Non-pigmented ciliary epithelial cell (primary cell): ENCODE measurements around the gene EID2B.

Source experiments
- DNase-seq: peaks from one replicate; pipeline ENCODE4 v3.0.0-alpha.2; 2010; ENCODE audit warnings: low read depth

Gene EID2B

DNA sequence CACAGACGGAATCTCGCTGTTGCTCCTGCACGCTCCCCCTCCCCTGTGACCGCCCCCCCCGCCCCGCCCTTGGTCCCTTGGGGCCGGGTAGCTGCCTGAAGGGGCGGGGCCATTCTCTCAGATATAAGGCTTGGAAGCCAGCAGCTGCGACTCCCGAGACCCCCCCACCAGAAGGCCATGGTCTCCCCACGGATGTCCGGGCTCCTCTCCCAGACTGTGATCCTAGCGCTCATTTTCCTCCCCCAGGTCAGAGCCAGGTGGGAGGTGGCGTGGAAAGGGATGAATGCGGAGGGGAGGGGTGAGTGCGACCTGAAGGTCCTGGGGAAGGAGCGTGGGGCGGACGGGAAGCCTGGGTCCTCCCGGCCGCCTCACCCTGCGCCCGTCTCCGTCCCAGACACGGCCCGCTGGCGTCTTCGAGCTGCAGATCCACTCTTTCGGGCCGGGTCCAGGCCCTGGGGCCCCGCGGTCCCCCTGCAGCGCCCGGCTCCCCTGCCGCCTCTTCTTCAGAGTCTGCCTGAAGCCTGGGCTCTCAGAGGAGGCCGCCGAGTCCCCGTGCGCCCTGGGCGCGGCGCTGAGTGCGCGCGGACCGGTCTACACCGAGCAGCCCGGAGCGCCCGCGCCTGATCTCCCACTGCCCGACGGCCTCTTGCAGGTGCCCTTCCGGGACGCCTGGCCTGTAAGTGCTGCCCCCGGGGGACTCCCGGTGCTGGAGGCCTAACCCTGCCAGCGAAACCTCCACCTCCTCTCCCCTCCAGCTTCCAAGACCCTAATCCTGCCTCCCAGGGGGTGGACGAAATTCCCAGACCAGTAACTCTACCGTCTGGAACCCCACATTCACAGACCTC is 33.6 kb downstream of the EID2B start, which contains the start of gene DLL3:
Gene DLL3 (plus strand): TSS at position 150 of the 845 bp plus-strand sequence. CDS start 28 bp downstream, at position 178.
- no peak for DNase-seq

DNA sequence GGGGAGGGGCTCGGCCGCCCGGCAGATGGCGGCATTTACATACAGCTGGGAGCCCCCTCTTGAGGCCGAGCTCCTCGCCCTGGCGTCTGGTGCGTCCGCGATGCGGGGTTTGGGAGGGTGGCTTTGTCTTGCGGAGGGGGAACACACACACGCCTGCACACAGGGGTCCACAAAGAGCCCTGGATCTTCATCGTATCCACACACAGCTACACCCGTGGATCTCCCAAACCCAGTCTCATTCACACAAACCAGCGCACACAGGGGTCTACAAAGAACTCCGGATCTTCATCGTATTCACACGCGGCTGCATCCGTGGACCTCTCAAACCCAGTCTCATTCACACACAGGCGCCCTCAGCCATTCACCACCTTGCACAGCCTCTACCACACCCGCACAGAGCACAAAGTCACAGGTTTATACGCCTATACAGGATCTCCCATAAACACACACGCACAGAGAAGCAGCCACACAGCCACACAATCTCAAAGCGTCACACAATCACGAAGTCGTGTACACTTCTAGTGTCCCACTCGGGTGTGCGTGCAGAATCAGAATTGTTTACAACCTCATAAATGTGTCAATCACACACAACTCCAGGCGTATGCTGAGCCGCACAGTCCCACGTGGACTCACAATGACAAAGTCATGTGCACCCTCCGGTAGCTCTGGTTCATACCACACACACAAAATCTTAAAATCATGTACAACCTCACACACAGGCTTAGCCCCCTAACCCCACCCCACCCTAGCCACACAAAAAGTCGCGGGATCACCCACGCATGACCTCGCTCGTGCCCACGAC is 34.5 kb downstream of the EID2B start:
- no peak for DNase-seq

DNA sequence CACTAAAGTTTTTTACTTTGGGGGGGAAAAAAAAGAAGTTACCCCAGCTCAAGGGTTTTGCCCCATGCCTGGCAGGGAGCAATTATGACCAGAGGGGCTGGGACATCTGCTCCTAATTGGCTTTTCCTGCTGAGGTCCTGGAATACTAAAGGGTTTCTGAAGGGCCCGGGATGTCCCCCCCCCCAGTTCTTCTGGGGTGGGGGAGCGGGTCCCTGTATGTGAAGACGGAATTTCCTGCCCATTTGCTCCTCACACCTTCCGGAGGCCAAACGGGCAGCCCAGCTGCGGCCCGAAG is 35.0 kb downstream of the EID2B start:
- DNase-seq, result no peak

DNA sequence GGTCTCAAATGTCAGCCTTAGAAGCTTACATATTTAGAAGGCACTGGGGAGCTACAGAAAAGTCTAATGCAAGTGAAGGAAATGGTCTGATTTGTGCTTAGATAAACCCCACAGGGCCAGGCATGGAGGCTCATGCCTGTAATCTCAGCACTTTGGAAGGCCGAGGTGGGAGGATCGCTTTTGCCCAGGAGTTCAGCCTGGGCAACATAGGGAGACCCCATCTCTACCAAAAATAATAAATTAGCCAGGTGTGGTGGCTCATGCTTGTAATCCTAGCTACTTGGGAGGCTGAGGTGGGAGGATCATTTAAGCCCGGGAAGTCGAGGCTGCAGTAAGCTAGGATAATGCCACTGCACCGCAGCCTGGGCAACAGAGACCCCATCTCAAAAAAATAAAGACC is 36.6 kb downstream of the EID2B start:
- no peak for DNase-seq

DNA sequence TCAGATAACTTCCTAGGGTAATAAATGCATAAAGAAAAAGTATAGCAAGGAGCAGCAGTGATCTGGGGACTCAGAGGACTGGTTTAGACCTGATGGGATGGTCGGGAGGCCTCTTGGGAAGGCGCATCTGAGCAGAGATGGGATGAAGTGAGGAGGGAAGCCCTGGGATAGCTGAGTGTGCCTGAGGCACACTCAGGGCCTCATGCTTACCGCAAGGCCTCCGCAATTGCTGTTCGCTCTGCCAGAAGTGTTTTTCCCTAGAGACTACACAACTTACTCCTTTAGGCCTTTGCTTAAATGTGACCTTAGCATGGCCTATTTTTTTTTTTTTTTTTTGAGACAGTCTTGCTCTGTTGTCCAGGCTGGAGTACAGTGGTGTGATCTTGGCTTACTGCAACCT is 38.0 kb downstream of the EID2B start:
- DNase-seq, result no peak

DNA sequence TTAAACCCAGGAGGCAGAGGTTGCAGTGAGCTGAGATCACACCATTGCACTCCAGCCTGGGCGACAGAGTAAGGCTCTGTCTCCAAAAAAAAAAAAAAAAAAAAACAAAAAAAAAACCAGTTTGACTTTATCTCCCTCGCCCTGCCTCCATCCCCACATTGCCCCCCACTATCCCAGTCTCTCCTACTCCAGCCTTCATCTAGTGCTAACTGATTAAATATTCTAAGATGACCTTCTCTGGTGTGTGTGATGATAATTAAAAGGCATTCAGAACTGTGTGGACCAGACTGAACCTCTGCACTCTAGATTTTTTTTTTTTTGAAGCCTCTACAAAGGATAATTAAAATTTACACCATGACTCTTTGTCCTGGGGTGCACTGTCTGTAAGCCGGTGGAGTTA is 39.9 kb downstream of the EID2B start:
- DNase-seq, result no peak

DNA sequence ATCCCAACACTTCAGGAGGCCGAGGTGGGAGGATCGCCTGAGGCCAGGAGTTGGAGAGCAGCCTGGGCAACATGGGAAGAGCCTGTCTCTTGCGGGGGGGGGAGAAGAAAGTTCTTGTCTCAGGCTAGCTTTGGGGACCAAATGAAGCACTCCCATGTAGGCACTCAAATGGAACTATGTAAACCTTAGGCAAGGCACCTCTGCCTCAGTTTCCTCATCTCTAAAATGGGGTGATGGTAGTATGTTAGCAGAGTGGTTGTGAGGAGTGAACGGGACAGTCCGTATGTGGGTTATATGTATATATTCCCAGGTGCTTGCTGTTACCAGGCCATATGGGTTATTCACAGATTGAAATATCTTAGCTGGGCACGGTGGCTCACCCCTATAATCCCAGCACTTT is 40.4 kb downstream of the EID2B start:
- no peak for DNase-seq

DNA sequence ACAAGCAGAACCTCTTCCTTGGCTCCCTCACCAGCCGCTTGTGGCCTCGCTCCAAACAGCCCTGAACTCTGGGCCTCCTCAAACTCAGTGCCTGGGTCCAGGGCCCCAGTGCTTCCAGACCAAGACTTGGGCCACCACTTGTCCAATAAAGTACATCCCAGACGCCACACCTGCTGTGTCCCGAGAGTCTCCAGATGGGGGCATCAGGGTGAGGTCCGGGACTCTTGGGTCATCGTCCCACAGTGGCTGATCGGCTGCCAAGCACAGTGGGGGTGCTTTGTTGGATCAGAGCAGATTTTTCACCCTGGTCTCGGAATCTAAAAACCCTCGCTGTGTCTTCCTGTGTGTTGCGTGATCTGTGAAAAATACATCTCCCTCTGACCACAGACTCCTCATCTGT is 42.9 kb downstream of the EID2B start:
- no peak for DNase-seq

DNA sequence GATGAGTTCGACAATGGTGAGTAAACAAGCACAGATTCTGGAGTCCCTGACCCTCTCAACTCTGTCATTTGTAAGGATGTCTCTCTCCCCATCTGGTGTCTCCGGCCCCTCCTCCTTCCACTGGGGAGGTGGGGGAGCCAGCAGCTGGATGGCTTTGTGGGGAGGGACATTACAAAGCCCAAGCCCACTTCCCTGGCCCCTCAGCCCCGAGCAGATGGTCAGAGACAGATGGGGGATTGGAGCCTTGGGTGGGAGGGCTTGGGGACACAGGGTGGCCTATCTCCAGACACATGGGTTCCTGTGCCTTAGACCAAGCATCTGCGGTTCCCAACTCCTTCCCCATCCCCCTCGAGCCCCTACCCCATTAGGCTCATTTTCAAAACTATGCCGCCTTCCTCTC is 49.5 kb downstream of the EID2B start:
- no peak for DNase-seq

DNA sequence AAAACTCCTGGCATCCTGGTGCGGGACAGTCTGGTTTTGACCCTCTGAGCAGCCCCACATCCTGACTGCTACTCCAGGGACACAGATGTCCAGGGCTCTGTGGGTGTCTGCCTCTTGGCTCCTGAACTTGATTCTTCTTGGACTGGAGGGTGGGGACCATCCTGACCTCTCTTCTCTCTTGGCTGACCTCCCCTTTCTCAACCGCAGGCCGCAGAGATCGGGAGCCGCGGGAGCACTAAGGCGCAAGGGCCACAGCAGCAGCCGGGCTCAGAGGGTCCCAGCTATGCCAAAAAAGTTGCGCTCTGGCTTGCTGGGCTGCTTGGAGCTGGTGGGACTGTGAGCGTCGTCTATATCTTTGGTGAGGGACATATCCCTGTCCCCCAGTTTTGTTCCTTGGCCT is 51.0 kb downstream of the EID2B start:
- DNase-seq, result no peak

DNA sequence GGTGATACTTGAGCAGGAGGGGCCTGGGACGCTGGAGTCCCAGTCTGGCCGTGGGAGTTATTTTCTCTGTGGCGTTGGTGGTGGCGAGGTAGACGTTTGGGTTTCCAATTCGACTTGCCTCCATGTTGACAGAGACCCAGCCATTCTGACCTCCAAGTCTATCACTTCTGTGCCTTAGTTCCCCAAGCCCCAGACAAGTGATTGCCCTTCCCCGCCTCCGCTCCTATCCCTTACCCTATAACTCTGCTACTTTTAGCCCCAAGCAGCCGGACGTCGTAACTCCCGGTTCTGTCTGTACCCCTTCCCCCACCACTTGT is 51.5 kb downstream of the EID2B start:
- no peak for DNase-seq
